HCT116 (cell line): Measurements from ENCODE around the gene SRRD. TPM values are rescaled to one million over a fixed set of nuclear protein-coding genes. Genes with fewer than 3 reads are reported as not detected.

ENCODE experiments used
- ATAC-seq: fragments of 200-7000 bp; cut with Tn5 transposase; 2 replicates; pipeline ENCODE4 v1.9.1; 2020; ENCODE audit warnings: mild to moderate bottlenecking, moderate library complexity
- BruUV-seq: library from RNA; stranded (reverse); fragments of 400-500 nt; replicated peaks from 2 replicates; lab custom pipeline; 2021; lab: Mats Ljungman, UMichigan
- CTCF ChIA-PET: fragments of 300-600 bp; sonication (Branson Sonifier 250); formaldehyde crosslinking; loops from one replicate; lab custom pipeline; 2021; ENCODE audit warnings: antibody characterized with exemption; lab: Charles Lee
- POLR2A ChIA-PET: fragments of 300-600, 350-600 bp; sonication (Branson Sonifier 250); formaldehyde crosslinking; loops from one replicate; lab custom pipeline; 2021; ENCODE audit warnings: antibody characterized with exemption; lab: Charles Lee
- RAD21 ChIA-PET, 2 experiments: fragments of 300-600 bp; sonication (Branson Sonifier 250); formaldehyde crosslinking; loops; one replicate each; lab custom pipeline; 2023; ENCODE audit warnings: low total read pairs in 2 of 2; ENCODE audit not compliant: uncharacterized antibody in 2 of 2, unreplicated experiment in 2 of 2, low non-redundant PET in 1 of 2; lab: Charles Lee
- DNase-seq: peaks from one replicate; pipeline ENCODE4 v3.0.0-alpha.2; 2010; ENCODE audit warnings: low read depth, low spot score
- H2AFZ ChIP-seq: fragments of 200-600 bp; shearing (Covaris generic), sonication (generic); 2 replicates; pipeline ENCODE4 v1.6.1; 2017; ENCODE audit warnings: low read depth, mixed run types, mixed read lengths, antibody characterized with exemption, low read length; ENCODE audit not compliant: poor library complexity, severe bottlenecking
- H3K27ac ChIP-seq: 2 replicates; pipeline ENCODE4 v1.5.1; 2012; ENCODE audit warnings: low read depth, low read length
- H3K27me3 ChIP-seq: fragments of 200-600 bp; sonication (generic); 2 replicates; pipeline ENCODE4 v1.6.1; 2016; ENCODE audit warnings: mixed run types, low read length, mixed read lengths; ENCODE audit not compliant: insufficient read depth
- H3K36me3 ChIP-seq, 2 experiments: fragments of 200-500 bp in 1 of 2; fragments of 200-600 bp in 1 of 2; sonication (Bioruptor generic) in 1 of 2; sonication (generic) in 1 of 2; 2 replicates each; pipeline versions ENCODE4 v1.5.1 to v1.6.1; 2014 to 2016; ENCODE audit warnings: low read length in 2 of 2, inconsistent platforms in 1 of 2, mixed read lengths in 1 of 2, mixed run types in 1 of 2; ENCODE audit not compliant: insufficient read depth in 2 of 2, control insufficient read depth in 1 of 2
- H3K4me1 ChIP-seq, 2 experiments: fragments of 200-600 bp in 1 of 2; sonication (generic) in 1 of 2; 2 replicates each; pipeline versions ENCODE4 v1.5.1 to v1.6.1; 2012 to 2017; ENCODE audit warnings: low read length in 2 of 2, inconsistent platforms in 1 of 2, mild to moderate bottlenecking in 1 of 2, mixed read lengths in 1 of 2, mixed run types in 1 of 2, moderate library complexity in 1 of 2; ENCODE audit not compliant: insufficient read depth in 2 of 2, control insufficient read depth in 1 of 2
- H3K4me2 ChIP-seq: fragments of 200-600 bp; sonication (generic); 2 replicates; pipeline ENCODE4 v1.6.1; 2017; ENCODE audit warnings: mixed run types, low read length, mixed read lengths
- H3K4me3 ChIP-seq, 2 experiments: fragments of 200-600 bp in 1 of 2; sonication (generic) in 1 of 2; replicated peaks in 1 of 2; 2 replicates each; pipeline ENCODE4 v1.5.1; 2011 to 2016; ENCODE audit warnings: low read length in 2 of 2, control low read depth in 1 of 2, low read depth in 1 of 2, mild to moderate bottlenecking in 1 of 2, mixed read lengths in 1 of 2, mixed run types in 1 of 2
- H3K79me2 ChIP-seq: fragments of 200-600 bp; sonication (generic); 2 replicates; pipeline ENCODE4 v1.6.1; 2017; ENCODE audit warnings: mild to moderate bottlenecking, mixed run types, low read length, moderate library complexity, mixed read lengths; ENCODE audit not compliant: insufficient read depth
- H3K9ac ChIP-seq: fragments of 200-600 bp; sonication (generic); 2 replicates; pipeline ENCODE4 v1.6.1; 2016; ENCODE audit warnings: low read length, mixed read lengths
- H3K9me2 ChIP-seq: fragments of 200-600 bp; sonication (generic), shearing (Covaris generic); 2 replicates; pipeline ENCODE4 v1.6.1; 2017; ENCODE audit warnings: mixed run types, mild to moderate bottlenecking, moderate library complexity; ENCODE audit not compliant: insufficient read depth
- H3K9me3 ChIP-seq, 2 experiments: fragments of 200-500 bp in 1 of 2; fragments of 200-600 bp in 1 of 2; sonication (Bioruptor generic) in 1 of 2; sonication (generic) in 1 of 2; 2 replicates each; pipeline ENCODE4 v1.6.1; 2014 to 2017; ENCODE audit warnings: low read length in 2 of 2, mixed read lengths in 2 of 2, inconsistent platforms in 1 of 2, low read depth in 1 of 2, mild to moderate bottlenecking in 1 of 2, mixed run types in 1 of 2, moderate library complexity in 1 of 2; ENCODE audit not compliant: control insufficient read depth in 1 of 2, insufficient read depth in 1 of 2
- H4K20me1 ChIP-seq: fragments of 200-600 bp; sonication (generic), shearing (Covaris generic); 2 replicates; pipeline ENCODE4 v1.6.1; 2017; ENCODE audit warnings: mixed run types, mild to moderate bottlenecking, moderate library complexity; ENCODE audit not compliant: insufficient read depth
- CBX3 ChIP-seq: IDR thresholded peaks from 2 replicates; pipeline ENCODE4 v1.6.1; 2012; ENCODE audit warnings: low read depth
- CEBPB ChIP-seq: IDR thresholded peaks from 2 replicates; pipeline ENCODE4 v1.6.1; 2012; ENCODE audit warnings: low read depth
- ELF1 ChIP-seq: IDR thresholded peaks from 2 replicates; pipeline ENCODE4 v1.6.1; 2012; ENCODE audit warnings: low read depth, borderline replicate concordance
- EZH2phosphoT487 ChIP-seq: fragments of 200-600 bp; IDR thresholded peaks from 2 replicates; pipeline ENCODE4 v1.6.1; 2018; ENCODE audit warnings: antibody characterized with exemption, borderline replicate concordance
- JUND ChIP-seq: IDR thresholded peaks from 2 replicates; pipeline ENCODE4 v1.6.1; 2012
- POLR2A ChIP-seq: IDR thresholded peaks from 2 replicates; pipeline ENCODE4 v1.7.0; 2011; ENCODE audit warnings: borderline replicate concordance; ENCODE audit not compliant: insufficient read depth, insufficient read length; ENCODE audit errors: extremely low read depth
- POLR2AphosphoS5 ChIP-seq: IDR thresholded peaks from 2 replicates; pipeline ENCODE4 v1.6.1; 2011; ENCODE audit warnings: mild to moderate bottlenecking, low read depth, low read length, moderate library complexity
- SIN3A ChIP-seq: IDR thresholded peaks from 2 replicates; pipeline ENCODE4 v1.6.1; 2012; ENCODE audit warnings: low read depth
- SP1 ChIP-seq: IDR thresholded peaks from 2 replicates; pipeline ENCODE4 v1.6.1; 2012; ENCODE audit warnings: low read depth
- TCF7L2 ChIP-seq: IDR thresholded peaks from 2 replicates; pipeline ENCODE4 v1.7.0; 2011; ENCODE audit warnings: borderline replicate concordance, inconsistent platforms; ENCODE audit not compliant: insufficient read depth, insufficient read length; ENCODE audit errors: extremely low read depth
- YY1 ChIP-seq: IDR thresholded peaks from 2 replicates; pipeline ENCODE4 v1.6.1; 2011; ENCODE audit warnings: low read length, low read depth, moderate library complexity, mild to moderate bottlenecking; ENCODE audit not compliant: insufficient replicate concordance; ENCODE audit errors: extremely low read depth
- ZNF274 ChIP-seq: fragments of 200-500 bp; sonication (Bioruptor generic); IDR thresholded peaks from 2 replicates; pipeline ENCODE4 v1.6.1; 2014; ENCODE audit warnings: mild to moderate bottlenecking, low read depth, low read length, inconsistent platforms
- intact Hi-C: fragments of 100-400 bp; cut with micrococcal nuclease; formaldehyde crosslinking; loops from 2 replicates; pipeline ENCODE4 v1.10.0; 2022
- total RNA-seq: library from RNA; stranded (reverse); gene quantifications from one replicate; pipeline ENCODE4 v1.2.1, GENCODE V29; 2021; ENCODE audit not compliant: unreplicated experiment
- TF ChIP-seq, protein P1 (sequence below): IDR thresholded peaks from 2 replicates; pipeline ENCODE4 v1.6.1; 2011; ENCODE audit warnings: mild to moderate bottlenecking, low read length, moderate library complexity; ENCODE audit not compliant: insufficient replicate concordance; ENCODE audit errors: extremely low read depth
- TF ChIP-seq, protein P2 (sequence below): IDR thresholded peaks from 2 replicates; pipeline ENCODE4 v1.6.1; 2012

SRRD gene
- total RNA-seq, 1 experiment from 2014 or later: 30.4 TPM

DNA sequence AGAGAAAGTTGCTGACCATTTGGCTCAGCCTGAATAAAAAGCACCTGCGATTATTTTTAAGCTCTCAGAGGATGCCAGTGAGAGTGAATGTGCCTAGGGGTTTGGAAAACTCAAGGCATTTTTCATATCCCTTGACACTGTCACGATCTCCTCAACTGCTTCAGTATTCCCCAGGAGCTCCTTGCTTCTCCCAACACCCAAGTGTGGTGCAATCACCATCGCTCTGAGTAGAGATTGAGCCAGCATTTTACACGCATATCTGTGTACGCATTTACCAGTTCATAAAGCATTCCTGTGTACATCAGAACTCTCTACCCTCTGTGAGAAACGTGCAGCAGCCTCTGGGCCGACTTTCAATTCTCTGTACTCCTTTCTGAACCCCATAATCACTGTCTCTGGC lies 1.3 kb downstream of the SRRD start (continued):
- TF ChIP-seq, protein P1, sequence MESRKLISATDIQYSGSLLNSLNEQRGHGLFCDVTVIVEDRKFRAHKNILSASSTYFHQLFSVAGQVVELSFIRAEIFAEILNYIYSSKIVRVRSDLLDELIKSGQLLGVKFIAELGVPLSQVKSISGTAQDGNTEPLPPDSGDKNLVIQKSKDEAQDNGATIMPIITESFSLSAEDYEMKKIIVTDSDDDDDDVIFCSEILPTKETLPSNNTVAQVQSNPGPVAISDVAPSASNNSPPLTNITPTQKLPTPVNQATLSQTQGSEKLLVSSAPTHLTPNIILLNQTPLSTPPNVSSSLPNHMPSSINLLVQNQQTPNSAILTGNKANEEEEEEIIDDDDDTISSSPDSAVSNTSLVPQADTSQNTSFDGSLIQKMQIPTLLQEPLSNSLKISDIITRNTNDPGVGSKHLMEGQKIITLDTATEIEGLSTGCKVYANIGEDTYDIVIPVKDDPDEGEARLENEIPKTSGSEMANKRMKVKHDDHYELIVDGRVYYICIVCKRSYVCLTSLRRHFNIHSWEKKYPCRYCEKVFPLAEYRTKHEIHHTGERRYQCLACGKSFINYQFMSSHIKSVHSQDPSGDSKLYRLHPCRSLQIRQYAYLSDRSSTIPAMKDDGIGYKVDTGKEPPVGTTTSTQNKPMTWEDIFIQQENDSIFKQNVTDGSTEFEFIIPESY: no peak
- TF ChIP-seq SP1: no peak
- no peak for TF ChIP-seq CBX3
- TF ChIP-seq EZH2phosphoT487: no peak
- TF ChIP-seq POLR2A: no peak
- TF ChIP-seq, protein P2, sequence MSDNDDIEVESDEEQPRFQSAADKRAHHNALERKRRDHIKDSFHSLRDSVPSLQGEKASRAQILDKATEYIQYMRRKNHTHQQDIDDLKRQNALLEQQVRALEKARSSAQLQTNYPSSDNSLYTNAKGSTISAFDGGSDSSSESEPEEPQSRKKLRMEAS: no peak
- no peak for TF ChIP-seq JUND
- no peak for TF ChIP-seq TCF7L2
- TF ChIP-seq SIN3A: no peak
- no peak for TF ChIP-seq CEBPB
- no peak for TF ChIP-seq YY1
- no peak for TF ChIP-seq ZNF274
- TF ChIP-seq ELF1: no peak

DNA sequence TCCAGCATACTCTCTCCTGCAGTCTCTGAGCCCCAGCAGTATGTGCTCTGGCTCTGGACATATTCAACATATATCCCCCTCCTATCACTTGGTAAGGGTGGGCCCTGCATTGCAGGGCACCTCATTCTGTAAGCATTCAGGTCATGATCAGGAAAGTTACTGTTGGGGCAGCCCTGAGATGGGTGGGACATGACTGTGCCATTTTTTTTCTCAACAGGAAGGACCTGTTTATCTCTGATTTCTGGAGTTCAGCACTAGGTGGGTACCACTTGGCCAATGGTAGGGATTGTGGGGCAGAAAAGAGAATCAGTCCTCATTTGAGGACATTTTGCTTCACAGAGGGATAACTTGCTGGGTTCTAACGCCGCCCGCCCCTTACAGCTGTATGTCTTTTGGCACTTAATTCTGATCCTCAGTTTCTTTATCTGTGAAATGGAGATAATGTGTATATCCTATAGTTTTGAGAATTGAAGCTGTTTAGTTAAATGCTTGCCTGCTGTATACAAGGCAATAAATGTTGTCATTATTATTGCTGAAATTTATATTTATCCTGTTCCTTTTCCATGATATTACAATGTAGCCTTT lies 2.2 kb downstream of the SRRD start:
- CTCF ChIA-PET: interaction anchor here (2.1 kb wide), 1 partner anchor 119 kb away, joined by 6 read pairs; no protein-coding TSS in a partner anchor
- Histone ChIP-seq H3K27ac (no peak overlapping the region), H3K4me3 (no peak overlapping the region), H3K27me3 (no peaks in the 10 kb centered on the region), H3K36me3 (peaks cover 29 to 32% of the 10 kb centered on the region in 2 experiments), H4K20me1 (no peaks in the 10 kb centered on the region), H2AFZ (no peak overlapping the region), H3K9me2 (no peaks in the 10 kb centered on the region), H3K4me1 (peaks cover 10 to 15% of the 10 kb centered on the region in 2 experiments), H3K9ac (no peak overlapping the region), H3K79me2 (peaks cover 61% of the 10 kb centered on the region), H3K4me2 (no peak overlapping the region), H3K9me3 (no peaks in the 10 kb centered on the region)
- no peak for ATAC-seq
- no peak for TF ChIP-seq CEBPB
- TF ChIP-seq POLR2AphosphoS5: no peak
- TF ChIP-seq POLR2A: no peak
- no peak for TF ChIP-seq EZH2phosphoT487
- no peak for TF ChIP-seq YY1
- intact Hi-C loops: no loop called here
- POLR2A ChIA-PET: no interaction called here
- BruUV-seq: no TSS peak
- no peak for DNase-seq
- RAD21 ChIA-PET: no interaction called here
